Activated naive CD4-positive, alpha-beta T cell (primary cell): Measurements from ENCODE around the gene GRPEL2.
"Not testable (repeated sequence)": the region's sequence is repeated elsewhere in the genome, so short reads cannot be mapped to it uniquely, and the experiment has no call there.

Source experiments
- DNase-seq, 4 experiments: peaks; one replicate each; lab custom pipeline; 2025; lab: John Stamatoyannopoulos, UW

GRPEL2 gene

GRCh38 chr5:149398747-149399266 is 53.5 kb downstream of the GRPEL2 start:
- not testable (repeated sequence) for DNase-seq

DNA sequence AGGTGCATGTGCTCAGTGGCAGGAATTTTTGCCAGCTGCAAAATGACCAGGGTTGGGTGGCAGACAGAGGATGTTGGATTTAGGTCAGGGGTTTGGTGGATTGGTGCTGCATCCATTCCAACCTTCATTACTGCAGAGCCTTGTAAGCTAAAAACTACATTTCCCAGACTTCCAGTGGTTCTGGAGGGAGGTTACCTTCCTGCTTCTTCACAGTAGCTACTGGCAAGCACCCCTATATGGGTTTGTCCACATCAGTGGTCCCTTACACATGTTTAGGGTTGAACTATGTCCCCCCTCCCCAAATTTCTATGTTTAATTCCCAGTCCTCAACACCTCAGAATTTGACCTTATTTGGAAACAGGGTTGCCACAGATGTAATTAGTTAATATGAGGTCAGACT is 54.5 kb downstream of the GRPEL2 start:
- no peak for DNase-seq

GRCh38 chr5:149400304-149400703 is 55.0 kb downstream of the GRPEL2 start:
- DNase-seq: no peak

GRCh38 chr5:149401051-149401450 is 55.8 kb downstream of the GRPEL2 start:
- DNase-seq: no peak

DNA sequence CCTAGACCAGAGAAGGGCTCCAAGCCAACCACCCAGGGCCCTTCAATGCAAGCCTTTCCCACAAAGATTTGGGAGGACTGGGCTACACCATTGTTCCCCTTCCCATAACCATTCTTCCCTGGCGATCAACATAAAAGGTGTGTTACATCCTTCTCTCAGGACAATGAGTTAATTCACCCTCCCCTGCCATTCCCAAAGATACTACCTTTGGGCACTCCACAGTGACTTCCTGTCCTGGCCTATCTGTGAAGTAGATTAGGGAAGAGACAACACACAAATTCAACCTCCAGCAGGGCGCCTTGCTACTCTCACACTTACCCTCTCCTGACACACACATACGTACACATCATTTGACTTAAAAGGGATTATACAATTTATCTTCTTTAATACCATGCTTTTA is 57.0 kb downstream of the GRPEL2 start:
- DNase-seq: no peak
